ENCODE results near the gene FYN. TPM values are rescaled to one million over a fixed set of nuclear protein-coding genes. Genes with fewer than 3 reads are reported as not detected.
A peak's percentile ranks its signal among the peaks of the same experiment; 100 is the strongest.

Gene FYN
- total and polyA plus RNA-seq, 10 of the 15 experiments (the other 5 are each of a cell fraction or from before 2014, with no cell fraction given), result 51.4 to 247 (median 138) TPM

DNA sequence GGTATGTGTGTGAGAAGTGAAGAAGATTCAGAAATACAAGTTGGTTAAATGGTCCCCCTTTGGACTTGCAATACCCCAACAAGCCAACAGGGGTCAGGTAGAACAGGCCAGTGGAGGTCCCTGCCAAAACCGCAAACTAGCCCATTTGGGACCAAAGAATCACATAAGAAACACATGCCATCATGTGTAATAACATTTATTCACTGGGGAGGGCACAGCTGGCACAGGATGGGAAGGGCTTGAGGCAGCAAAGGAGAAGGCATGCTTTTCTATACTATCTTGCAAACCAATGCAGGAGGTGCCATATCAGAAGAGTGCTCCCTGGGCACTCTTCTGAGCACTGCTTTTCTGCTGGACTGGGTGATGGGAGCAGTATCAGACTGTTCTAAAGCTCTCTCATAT is 151.5 kb downstream of the FYN start (continued):
- TF ChIP-seq SMC3 (IDR thresholded peaks at IDR 0.05; ENCODE audit: borderline replicate concordance, low read length) (peak; percentile 60), YY1 (IDR thresholded peaks at IDR 0.05; ENCODE audit: low read depth, low read length) (0 out of 2 replicates have a peak, but pooled peaks have one; percentile 52), RUNX3 (IDR thresholded peaks at IDR 0.05; ENCODE audit: low read length) (peak; percentile 85), CTCF (IDR thresholded peaks at IDR 0.05 in 2 of 3, conservative IDR thresholded peaks at IDR 0.05 in 1 of 3; ENCODE audit: control insufficient read depth in 2 of 3, extremely low read depth in 1 of 3, insufficient read depth in 1 of 3, low read depth in 3 of 3, low read length in 3 of 3) (peak; percentile 50 to 68 (median 67)), TCF12 (IDR thresholded peaks at IDR 0.05; ENCODE audit: low read depth, low read length) (no peak), MTA3 (IDR thresholded peaks at IDR 0.05; ENCODE audit: borderline replicate concordance, low read length) (no peak), PBX3 (IDR thresholded peaks at IDR 0.05; ENCODE audit: insufficient replicate concordance, low read depth, low read length) (no peak), RAD21 (IDR thresholded peaks at IDR 0.05; ENCODE audit: insufficient read depth, low read depth, low read length) (peak; percentile 75), NFYA (IDR thresholded peaks at IDR 0.05; ENCODE audit: borderline replicate concordance, low read depth, low read length) (no peak), FOXK2 (IDR thresholded peaks at IDR 0.05) (no peak), KDM1A (IDR thresholded peaks at IDR 0.05; ENCODE audit: borderline replicate concordance) (no peak), ZNF217 (IDR thresholded peaks at IDR 0.05) (no peak), HDAC2 (IDR thresholded peaks at IDR 0.05) (no peak), ZBTB33 (IDR thresholded peaks at IDR 0.05) (0 out of 2 replicates have a peak, but pooled peaks have one; percentile 42)
